ENCODE data around the gene MESP2. TPM values are rescaled to one million over a fixed set of nuclear protein-coding genes. Genes with fewer than 3 reads are reported as not detected.

MESP2 gene
- total RNA-seq, 1 experiment from 2014 or later = 0.28 TPM

- Histone ChIP-seq H2BK5ac (ENCODE audit: insufficient read length, low read length) (no peak overlapping the region), H3K4ac (ENCODE audit: low read depth, low read length) (no peak overlapping the region), H3K14ac (ENCODE audit: insufficient read depth, low read length) (no peak overlapping the region), H3K23ac (ENCODE audit: insufficient read length, low read depth, low read length) (no peak overlapping the region), H2BK15ac (ENCODE audit: low read depth, low read length) (no peak overlapping the region), H3K27me3 (ENCODE audit: insufficient read depth, low read length) (peaks cover 6% of the 10 kb centered on the region; the same call in 1 of the 2 replicates), H3T11ph (ENCODE audit: low read length) (no peak overlapping the region), H4K5ac (ENCODE audit: insufficient read length, low read depth, low read length) (no peak overlapping the region), H2AK5ac (ENCODE audit: insufficient read length, low read length) (no peak overlapping the region), H2BK12ac (ENCODE audit: insufficient read length, low read depth, low read length) (no peak overlapping the region), H3K9ac (ENCODE audit: extremely low read depth, insufficient read length, low read length) (no peak overlapping the region), H3K9me3 (ENCODE audit: control insufficient read depth, low read depth, low read length) (no peaks in the 10 kb centered on the region), H3K56ac (ENCODE audit: insufficient read length, low read depth, low read length) (no peak overlapping the region), H3K27ac (ENCODE audit: insufficient read length, low read depth, low read length) (no peak overlapping the region), H3K4me1 (ENCODE audit: insufficient read depth, low read length) (no peaks in the 10 kb centered on the region), H4K8ac (replicated peaks; ENCODE audit: insufficient read length, low read depth, low read length) (no peak overlapping the region), H4K91ac (ENCODE audit: insufficient read length, low read depth, low read length) (no peak overlapping the region), H3K23me2 (ENCODE audit: insufficient read length, low read depth, low read length, poor library complexity, severe bottlenecking) (peaks cover 3% of the 10 kb centered on the region), H3K4me2 (ENCODE audit: insufficient read depth, insufficient read length, low read length) (no peak overlapping the region), H4K20me1 (ENCODE audit: control insufficient read depth, insufficient read depth, insufficient read length) (no peaks in the 10 kb centered on the region), H3K18ac (ENCODE audit: insufficient read length, low read depth, low read length) (no peak overlapping the region), H2BK120ac (ENCODE audit: low read depth, low read length, poor library complexity, severe bottlenecking) (no peak overlapping the region), H3K79me1 (ENCODE audit: insufficient read depth, low read depth, low read length, poor library complexity, severe bottlenecking) (no peaks in the 10 kb centered on the region), H2AFZ (ENCODE audit: low read length) (no peak overlapping the region), H2BK20ac (ENCODE audit: low read depth, low read length, poor library complexity, severe bottlenecking) (no peak overlapping the region), H3K79me2 (ENCODE audit: insufficient read depth, low read length) (no peaks in the 10 kb centered on the region)
- Mint-ChIP-seq H3K9me3 (no peaks in the 10 kb centered on the region), H3K4me1 (peaks cover 8 to 27% of the 10 kb centered on the region in 2 experiments; a peak in 3 of 4 replicates), H3K27me3 (ENCODE audit: low read depth) (peaks cover 13% of the 10 kb centered on the region), H3K36me3 (ENCODE audit: insufficient read depth in 1 of 3, low read depth in 3 of 3) (no peaks in the 10 kb centered on the region), H3K4me3 (no peak overlapping the region; a peak in 1 of 5 replicates), H3K27ac (peak overlapping the region in 2 of 3 experiments; percentile 10 to 54; a peak in 1 of 7 replicates)
- no peak for DNase-seq
- WGBS (ENCODE audit: extremely low coverage, insufficient read length, low lambda C conversion rate) = no CpG with 5 or more reads among the region's 5 CpGs
- no peak for TF ChIP-seq CTCF (conservative IDR thresholded peaks at IDR 0.05)
These were observed 33.6 kb downstream of the MESP2 start for GRCh38 chr15:89809787-89810148.
